ENCODE results near the gene JPH3.

DNA sequence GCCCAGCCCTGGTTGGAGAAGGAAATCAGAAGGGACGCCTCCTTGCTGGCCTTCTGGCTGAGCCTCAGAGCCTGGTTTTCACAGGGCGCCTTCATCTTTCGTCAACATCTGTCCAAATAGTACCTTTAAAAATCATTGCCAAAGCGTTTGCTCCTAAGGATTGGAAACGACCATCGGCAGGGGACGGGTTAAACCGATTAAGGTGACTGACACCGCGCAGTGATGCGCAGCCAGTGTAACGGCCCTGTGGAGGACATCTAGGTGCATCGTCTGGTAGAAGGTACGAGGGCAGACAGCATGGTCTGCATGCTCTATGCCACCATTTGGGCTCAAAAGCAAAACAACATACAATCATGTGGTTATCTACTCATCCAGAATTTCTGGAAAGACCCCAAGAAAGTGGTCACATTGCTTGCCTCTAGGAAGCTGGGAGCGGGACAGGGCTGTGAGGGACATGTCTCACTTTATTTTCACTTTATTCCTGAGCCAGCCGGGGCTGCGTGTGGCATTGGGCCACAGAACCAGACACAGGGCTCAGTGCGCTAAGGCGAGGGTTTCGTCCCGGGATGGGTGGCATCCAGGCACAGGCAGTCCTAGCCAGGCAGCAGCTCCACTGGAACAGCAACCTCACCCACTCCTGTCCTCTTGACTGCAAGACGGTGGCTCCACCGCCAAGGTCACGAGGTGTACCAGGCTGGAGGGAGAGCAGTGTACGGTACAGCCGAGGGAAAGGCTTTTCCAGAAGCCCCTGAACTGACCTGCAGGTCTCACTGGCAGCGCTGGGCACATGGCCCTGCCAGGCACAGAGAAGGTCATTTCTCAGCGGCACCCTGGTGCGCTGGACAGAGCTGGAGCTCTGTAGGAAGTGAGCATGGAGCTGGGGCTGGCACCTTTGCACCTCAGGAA lies 40.9 kb upstream of the JPH3 start:
- TF ChIP-seq, protein P1, sequence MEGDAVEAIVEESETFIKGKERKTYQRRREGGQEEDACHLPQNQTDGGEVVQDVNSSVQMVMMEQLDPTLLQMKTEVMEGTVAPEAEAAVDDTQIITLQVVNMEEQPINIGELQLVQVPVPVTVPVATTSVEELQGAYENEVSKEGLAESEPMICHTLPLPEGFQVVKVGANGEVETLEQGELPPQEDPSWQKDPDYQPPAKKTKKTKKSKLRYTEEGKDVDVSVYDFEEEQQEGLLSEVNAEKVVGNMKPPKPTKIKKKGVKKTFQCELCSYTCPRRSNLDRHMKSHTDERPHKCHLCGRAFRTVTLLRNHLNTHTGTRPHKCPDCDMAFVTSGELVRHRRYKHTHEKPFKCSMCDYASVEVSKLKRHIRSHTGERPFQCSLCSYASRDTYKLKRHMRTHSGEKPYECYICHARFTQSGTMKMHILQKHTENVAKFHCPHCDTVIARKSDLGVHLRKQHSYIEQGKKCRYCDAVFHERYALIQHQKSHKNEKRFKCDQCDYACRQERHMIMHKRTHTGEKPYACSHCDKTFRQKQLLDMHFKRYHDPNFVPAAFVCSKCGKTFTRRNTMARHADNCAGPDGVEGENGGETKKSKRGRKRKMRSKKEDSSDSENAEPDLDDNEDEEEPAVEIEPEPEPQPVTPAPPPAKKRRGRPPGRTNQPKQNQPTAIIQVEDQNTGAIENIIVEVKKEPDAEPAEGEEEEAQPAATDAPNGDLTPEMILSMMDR (IDR thresholded peaks at IDR 0.05): no peak
- TF ChIP-seq, protein P2, sequence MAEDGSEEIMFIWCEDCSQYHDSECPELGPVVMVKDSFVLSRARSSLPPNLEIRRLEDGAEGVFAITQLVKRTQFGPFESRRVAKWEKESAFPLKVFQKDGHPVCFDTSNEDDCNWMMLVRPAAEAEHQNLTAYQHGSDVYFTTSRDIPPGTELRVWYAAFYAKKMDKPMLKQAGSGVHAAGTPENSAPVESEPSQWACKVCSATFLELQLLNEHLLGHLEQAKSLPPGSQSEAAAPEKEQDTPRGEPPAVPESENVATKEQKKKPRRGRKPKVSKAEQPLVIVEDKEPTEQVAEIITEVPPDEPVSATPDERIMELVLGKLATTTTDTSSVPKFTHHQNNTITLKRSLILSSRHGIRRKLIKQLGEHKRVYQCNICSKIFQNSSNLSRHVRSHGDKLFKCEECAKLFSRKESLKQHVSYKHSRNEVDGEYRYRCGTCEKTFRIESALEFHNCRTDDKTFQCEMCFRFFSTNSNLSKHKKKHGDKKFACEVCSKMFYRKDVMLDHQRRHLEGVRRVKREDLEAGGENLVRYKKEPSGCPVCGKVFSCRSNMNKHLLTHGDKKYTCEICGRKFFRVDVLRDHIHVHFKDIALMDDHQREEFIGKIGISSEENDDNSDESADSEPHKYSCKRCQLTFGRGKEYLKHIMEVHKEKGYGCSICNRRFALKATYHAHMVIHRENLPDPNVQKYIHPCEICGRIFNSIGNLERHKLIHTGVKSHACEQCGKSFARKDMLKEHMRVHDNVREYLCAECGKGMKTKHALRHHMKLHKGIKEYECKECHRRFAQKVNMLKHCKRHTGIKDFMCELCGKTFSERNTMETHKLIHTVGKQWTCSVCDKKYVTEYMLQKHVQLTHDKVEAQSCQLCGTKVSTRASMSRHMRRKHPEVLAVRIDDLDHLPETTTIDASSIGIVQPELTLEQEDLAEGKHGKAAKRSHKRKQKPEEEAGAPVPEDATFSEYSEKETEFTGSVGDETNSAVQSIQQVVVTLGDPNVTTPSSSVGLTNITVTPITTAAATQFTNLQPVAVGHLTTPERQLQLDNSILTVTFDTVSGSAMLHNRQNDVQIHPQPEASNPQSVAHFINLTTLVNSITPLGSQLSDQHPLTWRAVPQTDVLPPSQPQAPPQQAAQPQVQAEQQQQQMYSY (CRISPR knock-in tag; IDR thresholded peaks at IDR 0.05): no peak
- TF ChIP-seq FOXK1 (CRISPR knock-in tag; IDR thresholded peaks at IDR 0.05) (no peak), NFYB (CRISPR knock-in tag; conservative IDR thresholded peaks at IDR 0.05; ENCODE audit: low read depth) (no peak), IRF2 (CRISPR knock-in tag; IDR thresholded peaks at IDR 0.05; ENCODE audit: borderline replicate concordance, low read depth) (no peak), PREB (CRISPR knock-in tag; IDR thresholded peaks at IDR 0.05; ENCODE audit: borderline replicate concordance) (no peak)
- TF ChIP-seq, protein P3, sequence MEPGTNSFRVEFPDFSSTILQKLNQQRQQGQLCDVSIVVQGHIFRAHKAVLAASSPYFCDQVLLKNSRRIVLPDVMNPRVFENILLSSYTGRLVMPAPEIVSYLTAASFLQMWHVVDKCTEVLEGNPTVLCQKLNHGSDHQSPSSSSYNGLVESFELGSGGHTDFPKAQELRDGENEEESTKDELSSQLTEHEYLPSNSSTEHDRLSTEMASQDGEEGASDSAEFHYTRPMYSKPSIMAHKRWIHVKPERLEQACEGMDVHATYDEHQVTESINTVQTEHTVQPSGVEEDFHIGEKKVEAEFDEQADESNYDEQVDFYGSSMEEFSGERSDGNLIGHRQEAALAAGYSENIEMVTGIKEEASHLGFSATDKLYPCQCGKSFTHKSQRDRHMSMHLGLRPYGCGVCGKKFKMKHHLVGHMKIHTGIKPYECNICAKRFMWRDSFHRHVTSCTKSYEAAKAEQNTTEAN (CRISPR knock-in tag; IDR thresholded peaks at IDR 0.05): no peak
